Fibroblast of peridontal ligament (primary cell): Measurements from ENCODE around the gene C1QTNF12.

Experiments used
- DNase-seq: peaks from one replicate; pipeline ENCODE4 v3.0.0-alpha.2; 2010; ENCODE audit errors: extremely low read depth

Gene C1QTNF12

DNA sequence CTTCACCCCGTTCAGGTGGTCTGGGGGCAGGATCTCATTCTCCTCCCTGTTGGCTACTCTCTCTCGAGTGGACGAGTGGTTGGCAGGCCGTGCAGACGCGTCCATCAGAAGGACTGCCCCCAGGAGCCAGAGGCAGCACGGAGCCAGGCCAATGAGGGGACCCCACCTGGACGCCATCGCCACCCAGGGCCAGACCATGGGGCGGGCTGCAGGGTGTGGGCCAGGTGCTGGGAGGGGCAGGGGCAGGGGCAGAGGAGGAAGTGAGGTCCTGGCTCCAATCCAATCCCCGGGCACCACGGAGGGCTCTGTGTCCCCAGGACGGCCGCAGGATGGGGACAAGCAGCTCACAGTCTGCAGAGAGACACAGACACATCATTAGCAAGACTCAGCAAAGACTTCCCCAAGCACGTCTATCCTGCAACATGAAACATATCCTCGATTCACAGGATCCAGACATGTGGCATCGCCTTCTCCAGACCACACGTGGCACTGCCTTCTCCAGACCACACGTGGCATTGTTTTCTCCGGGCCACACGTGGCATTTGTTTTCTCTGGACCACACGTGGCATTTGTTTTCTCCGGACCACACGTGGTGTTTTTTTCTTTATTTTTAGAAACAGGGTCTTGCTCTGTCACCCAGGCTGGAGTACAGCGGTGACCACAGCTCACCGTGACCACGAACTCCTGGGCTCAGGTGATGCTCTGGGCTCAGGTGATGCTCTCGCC is 17.8 kb downstream of the C1QTNF12 start:
- no peak for DNase-seq

DNA sequence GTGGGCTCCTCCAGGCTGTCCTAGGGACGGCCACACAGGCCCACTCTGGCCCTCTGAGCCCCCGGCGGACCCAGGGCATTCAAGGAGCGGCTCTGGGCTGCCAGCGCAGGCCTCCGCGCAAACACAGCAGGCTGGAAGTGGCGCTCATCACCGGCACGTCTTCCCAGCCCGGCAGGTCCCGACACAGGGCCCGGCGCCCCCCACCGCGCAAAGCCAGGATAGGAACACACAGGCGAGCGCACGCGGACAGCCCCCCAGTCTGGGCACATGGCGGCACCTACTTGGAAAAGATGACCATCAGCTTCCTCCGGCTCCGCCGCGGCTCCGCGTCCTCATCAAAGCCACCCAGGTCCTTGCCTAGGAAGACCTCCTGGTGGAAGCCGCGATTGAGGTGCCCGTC is 18.3 kb downstream of the C1QTNF12 start:
- DNase-seq, result no peak

- DNase-seq, result no peak
Measured at GRCh38 chr1:1227386-1227785, 19.1 kb downstream of the C1QTNF12 start.

DNA sequence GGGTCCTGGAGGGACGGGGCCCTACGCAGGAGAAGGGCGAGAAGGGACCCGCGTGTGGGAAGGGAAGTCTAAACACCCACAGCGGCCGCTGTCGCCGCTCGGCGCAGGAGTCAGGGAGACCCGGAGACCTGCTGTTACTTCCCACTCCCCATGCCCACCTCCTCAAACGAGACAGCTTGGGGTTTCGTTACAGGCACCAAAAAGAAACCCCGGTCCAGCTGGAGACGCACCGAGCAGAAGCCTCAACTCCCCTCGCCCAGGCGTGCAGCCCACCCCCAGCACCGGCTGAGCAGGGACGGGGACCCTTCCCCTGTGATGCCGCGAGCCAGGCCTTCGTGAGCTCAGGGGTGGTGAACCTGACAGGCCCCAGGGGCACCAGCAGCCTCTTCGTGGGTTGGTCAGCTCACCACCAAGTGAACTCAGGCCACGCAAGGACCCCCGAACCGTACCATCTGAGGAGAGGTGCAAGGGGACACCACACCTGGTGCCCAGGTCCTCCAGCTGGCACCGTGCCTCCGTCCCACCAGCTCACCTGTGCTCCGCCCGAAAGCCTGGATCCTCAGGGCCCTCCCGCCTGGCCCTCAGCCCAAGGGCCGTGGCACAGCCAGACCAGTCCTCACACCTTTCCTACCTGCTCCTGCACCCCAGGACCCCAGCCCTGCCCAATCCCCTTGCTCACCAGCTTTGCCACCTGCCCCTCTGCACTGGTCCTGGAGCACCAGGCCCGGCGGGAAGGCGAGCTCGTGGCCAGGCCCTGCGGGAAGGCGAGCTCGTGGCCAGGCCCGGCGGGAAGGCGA is 19.8 kb downstream of the C1QTNF12 start:
- no peak for DNase-seq

DNA sequence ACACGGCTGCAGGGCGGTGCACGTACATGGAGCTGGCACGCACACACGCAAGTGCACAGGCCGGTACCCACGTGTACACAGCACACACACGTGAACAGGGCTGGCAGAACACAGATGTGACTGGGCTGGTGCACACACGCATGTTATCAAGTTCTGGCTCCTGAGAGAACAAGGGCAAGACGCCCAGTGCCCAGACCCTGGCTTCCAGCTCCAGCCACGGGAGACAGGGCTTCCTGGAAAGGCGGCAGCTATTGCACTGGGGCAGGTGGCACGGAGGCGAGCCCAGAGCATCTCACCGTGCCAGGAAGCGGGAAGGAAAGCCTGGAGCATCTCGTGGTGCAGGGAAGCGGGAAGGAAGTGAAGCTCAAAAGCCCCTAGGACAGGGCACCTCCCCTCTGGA is 20.6 kb downstream of the C1QTNF12 start:
- DNase-seq, result no peak

DNA sequence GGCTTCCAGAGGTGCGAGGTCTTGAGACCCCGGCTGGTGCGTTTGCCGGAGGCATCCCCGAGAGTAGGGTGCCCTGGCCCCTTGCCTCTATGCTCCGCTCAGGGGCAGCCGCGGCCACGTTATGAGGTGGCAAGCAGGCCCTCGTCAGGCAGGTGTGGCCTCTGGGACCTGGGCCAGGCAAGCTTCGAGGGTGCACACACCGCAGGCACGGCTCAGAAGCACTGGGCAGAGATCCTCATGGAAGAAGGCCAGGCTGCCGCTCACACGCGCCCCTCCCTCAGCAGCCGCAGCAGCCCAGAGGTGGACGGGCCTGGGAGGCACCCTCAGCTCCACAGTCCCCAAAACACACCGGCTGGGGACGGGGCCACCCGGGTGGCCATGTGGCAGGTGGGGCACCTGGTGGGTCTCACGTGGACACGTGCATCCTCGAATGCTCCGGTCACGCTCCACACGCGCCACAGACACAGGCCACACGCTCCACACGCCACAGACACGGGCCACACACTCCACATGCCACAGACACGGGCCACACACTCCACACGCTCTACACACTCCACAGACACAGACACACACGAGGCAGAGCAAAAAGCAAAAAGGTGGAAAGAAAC is 21.2 kb downstream of the C1QTNF12 start:
- DNase-seq, result no peak

DNA sequence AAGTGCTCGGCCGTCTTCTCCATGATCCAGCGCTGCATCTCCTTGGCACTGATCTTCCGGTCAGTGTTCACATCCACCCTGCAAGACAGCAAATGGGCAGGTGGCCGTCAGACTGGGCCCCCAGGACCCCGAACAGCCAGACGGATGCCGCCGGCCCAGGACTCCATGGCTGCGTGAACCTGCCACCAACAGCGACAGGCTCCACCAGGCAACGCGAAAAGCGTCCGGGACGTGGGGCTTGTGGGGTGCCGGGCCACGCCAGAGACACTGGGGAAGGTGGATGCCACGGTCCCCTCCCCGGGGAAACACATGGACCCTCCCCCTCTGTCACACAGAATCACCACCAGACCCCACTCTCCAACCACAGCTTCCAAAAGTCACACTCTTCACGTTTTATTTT is 22.6 kb downstream of the C1QTNF12 start:
- DNase-seq, result no peak

- no peak for DNase-seq
Measured at GRCh38 chr1:1223321-1223720, 23.2 kb downstream of the C1QTNF12 start.

DNA sequence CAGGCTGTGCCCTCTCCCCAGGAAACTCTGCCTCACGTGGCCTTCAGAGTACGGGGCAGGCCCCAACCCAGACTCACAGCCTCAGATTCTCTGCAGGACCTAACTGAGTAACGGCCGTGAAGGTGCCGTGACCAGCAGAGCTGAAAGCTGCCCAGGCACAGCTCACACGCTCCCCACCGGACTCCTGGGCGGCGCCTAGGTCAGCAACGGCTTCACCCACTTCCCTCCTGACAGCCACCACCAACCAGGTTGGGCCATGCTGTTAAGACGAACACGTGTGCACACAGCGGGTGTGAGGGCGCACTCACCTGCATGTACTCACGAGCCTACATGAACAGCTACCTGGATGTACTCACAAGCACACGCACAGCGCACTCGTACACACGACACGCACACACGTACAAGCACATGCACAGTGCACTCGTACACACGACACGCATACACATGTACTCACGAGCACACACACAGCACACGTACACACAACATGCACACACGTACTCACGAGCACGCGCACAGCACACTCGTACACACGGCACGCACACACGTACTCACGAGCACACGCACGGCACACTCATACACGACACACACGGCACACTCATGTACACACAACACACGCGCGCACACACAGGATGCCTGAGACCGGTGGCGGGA is 23.8 kb downstream of the C1QTNF12 start:
- no peak for DNase-seq

- DNase-seq, result no peak
Measured at GRCh38 chr1:1221887-1222574, 24.5 kb downstream of the C1QTNF12 start.

DNA sequence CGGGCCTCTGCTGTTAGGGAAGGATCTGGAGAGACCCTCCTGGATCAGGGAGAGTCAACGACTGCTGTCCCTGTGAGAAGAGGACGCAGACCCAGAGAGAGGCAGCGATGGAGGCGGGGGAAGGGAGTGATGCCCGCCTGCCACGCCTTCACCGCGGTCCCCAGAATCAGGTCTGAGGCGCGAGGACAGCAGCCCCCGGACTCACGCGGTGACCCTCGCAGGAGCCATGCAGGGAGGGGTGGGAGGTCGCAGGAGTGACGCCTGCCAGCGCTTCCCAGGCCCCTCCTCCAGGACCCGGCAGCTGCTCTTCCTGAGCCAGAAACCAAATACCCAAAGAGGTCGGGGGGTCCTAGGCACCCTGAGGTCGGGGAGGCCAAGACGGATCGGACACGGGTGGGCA is 26.3 kb downstream of the C1QTNF12 start:
- no peak for DNase-seq

DNA sequence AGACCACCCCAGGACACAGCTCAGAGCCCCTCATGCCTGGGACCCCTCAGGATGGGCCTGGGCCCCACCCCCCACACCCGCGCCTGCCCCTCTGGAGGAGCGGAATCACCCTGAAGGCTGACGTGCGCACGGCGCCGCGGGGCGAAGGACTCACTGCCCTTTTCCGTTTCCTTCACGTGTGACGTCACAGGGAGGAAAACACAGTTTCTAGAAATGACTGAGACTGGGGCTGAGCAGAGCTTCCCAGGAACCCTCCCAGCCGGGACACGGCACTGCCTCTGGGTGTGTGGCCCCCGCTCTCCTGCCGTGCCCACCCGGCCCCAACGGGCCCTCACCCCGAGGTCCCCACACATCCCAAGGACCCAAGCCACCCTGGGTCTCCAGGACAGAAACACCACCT is 27.2 kb downstream of the C1QTNF12 start:
- DNase-seq, result no peak

DNA sequence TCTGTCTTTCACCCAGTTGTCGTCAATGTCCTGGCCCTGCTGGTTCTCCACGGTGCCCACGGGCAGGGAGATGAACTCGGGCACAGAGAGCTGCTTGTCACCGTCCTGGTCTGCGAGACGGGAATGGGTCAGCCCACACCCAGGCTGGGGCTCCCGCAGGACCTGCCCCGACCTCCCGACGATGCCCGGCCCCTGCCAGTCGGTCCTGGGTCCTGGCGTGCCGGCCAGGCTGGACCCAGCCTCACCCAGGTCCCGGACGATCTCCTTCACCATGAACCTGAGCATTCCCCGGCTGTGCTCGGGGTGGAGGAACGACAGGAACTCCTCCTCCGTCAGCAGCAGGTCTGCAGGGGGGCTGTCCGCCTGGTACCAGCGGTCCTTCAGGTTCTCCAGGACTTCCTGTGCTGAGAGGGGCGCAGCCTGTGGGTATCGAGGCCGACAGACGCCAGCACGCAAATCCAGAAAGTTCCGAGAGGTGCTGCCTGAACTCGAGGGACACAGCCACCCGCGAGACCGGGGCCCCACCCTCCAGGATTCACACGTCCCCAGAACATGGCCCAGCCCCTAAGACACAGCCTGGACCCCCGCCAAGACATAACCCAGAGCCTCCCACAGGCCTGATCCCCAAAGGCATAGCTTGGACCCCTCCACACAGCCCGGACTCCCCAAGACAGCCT is 27.9 kb downstream of the C1QTNF12 start:
- DNase-seq, result no peak

GRCh38 chr1:1217621-1218523 is 28.6 kb downstream of the C1QTNF12 start:
- DNase-seq, result no peak

- no peak for DNase-seq
Measured at GRCh38 chr1:1216770-1217620, 29.5 kb downstream of the C1QTNF12 start.

- no peak for DNase-seq
Measured at GRCh38 chr1:1215881-1216605, 30.5 kb downstream of the C1QTNF12 start.

- no peak for DNase-seq
Measured at GRCh38 chr1:1215080-1215676, 31.3 kb downstream of the C1QTNF12 start.
